Liver (tissue), 9 donors: ENCODE results near the gene CLDN10. TPM values are rescaled to one million over a fixed set of nuclear protein-coding genes. Genes with fewer than 3 reads are reported as not detected.

Source experiments
- DNase-seq: peaks from one replicate; pipeline ENCODE4 v3.0.0-alpha.2; 2017; ENCODE audit warnings: low spot score
- H3K27ac ChIP-seq, 2 donors: one replicate each; pipeline ENCODE4 v1.7.0; 2013; ENCODE audit warnings: inconsistent platforms in 2 of 2, low read length in 2 of 2, control low read depth in 1 of 2, low read depth in 1 of 2, mild to moderate bottlenecking in 1 of 2
- H3K27me3 ChIP-seq, 4 donors: one replicate each; pipeline versions ENCODE4 v1.6.1 to v1.7.0; 2013; ENCODE audit warnings: low read length in 3 of 4, inconsistent platforms in 1 of 4, mild to moderate bottlenecking in 1 of 4, moderate library complexity in 1 of 4; ENCODE audit not compliant: control insufficient read depth in 4 of 4, insufficient read depth in 4 of 4
- H3K36me3 ChIP-seq, 4 donors: one replicate each; pipeline versions ENCODE4 v1.6.1 to v1.7.0; 2013; ENCODE audit warnings: low read length in 3 of 4, mild to moderate bottlenecking in 3 of 4, low read depth in 1 of 4, moderate library complexity in 1 of 4; ENCODE audit not compliant: control insufficient read depth in 4 of 4, insufficient read depth in 3 of 4
- H3K4me1 ChIP-seq, 4 donors: one replicate each; pipeline versions ENCODE4 v1.6.1 to v1.7.0; 2013; ENCODE audit warnings: low read length in 3 of 4, mild to moderate bottlenecking in 3 of 4, moderate library complexity in 1 of 4; ENCODE audit not compliant: control insufficient read depth in 4 of 4, insufficient read depth in 4 of 4
- H3K4me3 ChIP-seq, 3 donors: one replicate each; pipeline versions ENCODE4 v1.6.1 to v1.7.0; 2013; ENCODE audit warnings: low read length in 3 of 3, control low read depth in 1 of 3, low read depth in 1 of 3, mild to moderate bottlenecking in 1 of 3
- H3K9ac ChIP-seq, 2 donors: one replicate each; pipeline ENCODE4 v1.7.0; 2013; ENCODE audit warnings: low read length in 2 of 2, mild to moderate bottlenecking in 2 of 2, moderate library complexity in 2 of 2, control low read depth in 1 of 2, low read depth in 1 of 2
- H3K9me3 ChIP-seq, 4 donors: one replicate each; pipeline versions ENCODE4 v1.6.1 to v1.7.0; 2013; ENCODE audit warnings: low read length in 3 of 4; ENCODE audit not compliant: control insufficient read depth in 4 of 4
- ATF3 ChIP-seq: IDR thresholded peaks from 2 replicates; pipeline ENCODE4 v1.6.1; 2016; ENCODE audit warnings: antibody characterized with exemption
- EGR1 ChIP-seq, 2 donors: IDR thresholded peaks; 2 replicates each; pipeline ENCODE4 v1.6.1; 2016 to 2018; ENCODE audit warnings: antibody characterized with exemption in 2 of 2, low read depth in 2 of 2
- FOXA1 ChIP-seq: IDR thresholded peaks from 2 replicates; pipeline ENCODE4 v1.6.1; 2016; ENCODE audit warnings: antibody characterized with exemption
- FOXA2 ChIP-seq: IDR thresholded peaks from 2 replicates; pipeline ENCODE4 v1.6.1; 2016; ENCODE audit warnings: antibody characterized with exemption
- GABPA ChIP-seq, 2 donors: IDR thresholded peaks in 1 of 2; conservative IDR thresholded peaks in 1 of 2; 2 replicates each; pipeline ENCODE4 v1.6.1; 2016; ENCODE audit warnings: antibody characterized with exemption in 2 of 2, mild to moderate bottlenecking in 1 of 2, moderate library complexity in 1 of 2
- HNF4A ChIP-seq, 2 donors: conservative IDR thresholded peaks; 2 replicates each; pipeline ENCODE4 v1.6.1; 2016; ENCODE audit warnings: antibody characterized with exemption in 2 of 2, mild to moderate bottlenecking in 2 of 2
- HNF4G ChIP-seq: IDR thresholded peaks from 2 replicates; pipeline ENCODE4 v1.6.1; 2016; ENCODE audit warnings: antibody characterized with exemption
- JUND ChIP-seq, 2 donors: IDR thresholded peaks; 2 replicates each; pipeline ENCODE4 v1.6.1; 2016; ENCODE audit warnings: antibody characterized with exemption in 2 of 2
- NR2F2 ChIP-seq: IDR thresholded peaks from 2 replicates; pipeline ENCODE4 v1.6.1; 2016; ENCODE audit warnings: antibody characterized with exemption
- RAD21 ChIP-seq, 2 donors: IDR thresholded peaks; 2 replicates each; pipeline ENCODE4 v1.6.1; 2016; ENCODE audit warnings: antibody characterized with exemption in 2 of 2, mild to moderate bottlenecking in 2 of 2
- REST ChIP-seq: IDR thresholded peaks from 2 replicates; pipeline ENCODE4 v1.6.1; 2016; ENCODE audit warnings: antibody characterized with exemption, mild to moderate bottlenecking
- RXRA ChIP-seq, 2 donors: IDR thresholded peaks; 2 replicates each; pipeline ENCODE4 v1.6.1; 2017 to 2018; ENCODE audit warnings: antibody characterized with exemption in 2 of 2, mild to moderate bottlenecking in 1 of 2
- SP1 ChIP-seq: IDR thresholded peaks from 2 replicates; pipeline ENCODE4 v1.6.1; 2018; ENCODE audit warnings: antibody characterized with exemption, mild to moderate bottlenecking
- TAF1 ChIP-seq: conservative IDR thresholded peaks from 2 replicates; pipeline ENCODE4 v1.6.1; 2016; ENCODE audit warnings: antibody characterized with exemption, mild to moderate bottlenecking
- YY1 ChIP-seq: IDR thresholded peaks from 2 replicates; pipeline ENCODE4 v1.6.1; 2016; ENCODE audit warnings: antibody characterized with exemption, mild to moderate bottlenecking
- WGBS: extraction: QIAGEN DNeasy Blood & Tissue Kit; methylation state at CpG from one replicate; pipeline ENCODE4 v1.1.7; 2013; 5-methylcytosine and 5-hydroxymethylcytosine counted together
- polyA plus RNA-seq, 2 donors: library from polyadenylated mRNA; stranded (reverse) in 1 of 2; unstranded in 1 of 2; fragments of 200-250 nt in 1 of 2; fragments of >200 nt in 1 of 2; fragmentation: Nextera tagmentation in 1 of 2; extraction: Ambion mirVana in 1 of 2; gene quantifications; one replicate each; pipeline versions ENCODE4 v1.2.1 to v1.2.3, GENCODE V29; 2013 to 2015
- total RNA-seq, 2 donors: library from RNA; depleted of rRNA; stranded (reverse); fragments of >200 nt; gene quantifications; one replicate each; pipeline ENCODE4 v1.2.3, GENCODE V29; 2014
- TF ChIP-seq, protein P1 (sequence below): IDR thresholded peaks from 2 replicates; pipeline ENCODE4 v1.6.1; 2016; ENCODE audit warnings: antibody characterized with exemption
- TF ChIP-seq, protein P2 (sequence below): fragments of 150-350 bp; IDR thresholded peaks from 2 replicates; pipeline ENCODE4 v1.5.1; 2017; ENCODE audit warnings: improper control_type of control experiment, low read depth, low read length; ENCODE audit not compliant: missing input control
- TF ChIP-seq, protein P3 (sequence below): IDR thresholded peaks from 2 replicates; pipeline ENCODE4 v1.6.1; 2016; ENCODE audit warnings: antibody characterized with exemption
- donor health status: healthy.
- donor health status: healthy.
- donor health status: healthy.
- donor health status: healthy.
- donor health status: healthy.

Gene CLDN10
- total and polyA plus RNA-seq, 4 donors: 0.79 to 15.1 (median 3.1) TPM

DNA sequence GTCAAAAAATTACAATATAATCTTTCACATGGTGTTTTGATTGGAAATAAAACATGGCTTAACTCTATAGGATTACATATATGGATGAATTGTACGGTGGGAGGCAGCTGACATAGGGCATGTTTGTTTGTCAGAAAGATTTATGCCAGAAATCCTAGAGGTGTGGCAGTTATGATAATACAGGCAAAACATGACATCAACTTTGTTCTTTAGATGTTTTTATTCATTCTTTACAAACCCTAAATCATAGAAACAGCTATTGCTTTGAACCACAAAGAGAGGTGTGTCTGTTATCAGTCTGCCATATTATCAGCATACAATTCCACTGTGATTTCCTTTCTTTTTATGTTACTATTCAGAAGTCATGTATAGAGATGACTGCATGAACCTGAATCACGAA lies 8.2 kb upstream of the CLDN10 start:
- Histone ChIP-seq H3K27me3 (peaks cover 0 to 2% (median 0%) of the 10 kb centered on the region in 4 donors), H3K9ac (no peak overlapping the region), H3K4me1 (no peaks in the 10 kb centered on the region), H3K27ac (no peak overlapping the region), H3K4me3 (no peak overlapping the region), H3K36me3 (no peaks in the 10 kb centered on the region), H3K9me3 (no peaks in the 10 kb centered on the region)
- WGBS: 72% methylated on average over 2 of the region's 2 CpGs
- DNase-seq: no peak
- TF ChIP-seq EGR1 (IDR thresholded peaks at IDR 0.05; ENCODE audit: low read depth in 2 of 2) (no peak), HNF4G (no peak), FOXA1 (no peak), NR2F2 (no peak), RAD21 (IDR thresholded peaks at IDR 0.05) (no peak), TAF1 (no peak), FOXA2 (no peak), SP1 (no peak)

- DNase-seq: no peak
- TF ChIP-seq SP1 (no peak), EGR1 (IDR thresholded peaks at IDR 0.05; ENCODE audit: low read depth in 2 of 2) (no peak), FOXA1 (no peak), NR2F2 (no peak), FOXA2 (no peak), JUND (IDR thresholded peaks at IDR 0.05) (no peak), HNF4A (conservative IDR thresholded peaks at IDR 0.05) (no peak), REST (no peak), HNF4G (no peak), TAF1 (no peak), ATF3 (no peak), GABPA (IDR thresholded peaks at IDR 0.05 in 1 of 2, conservative IDR thresholded peaks at IDR 0.05 in 1 of 2) (no peak), YY1 (no peak), RXRA (IDR thresholded peaks at IDR 0.05) (no peak), RAD21 (IDR thresholded peaks at IDR 0.05) (no peak)
- TF ChIP-seq, protein P1, sequence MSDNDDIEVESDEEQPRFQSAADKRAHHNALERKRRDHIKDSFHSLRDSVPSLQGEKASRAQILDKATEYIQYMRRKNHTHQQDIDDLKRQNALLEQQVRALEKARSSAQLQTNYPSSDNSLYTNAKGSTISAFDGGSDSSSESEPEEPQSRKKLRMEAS: no peak
- TF ChIP-seq, protein P2, sequence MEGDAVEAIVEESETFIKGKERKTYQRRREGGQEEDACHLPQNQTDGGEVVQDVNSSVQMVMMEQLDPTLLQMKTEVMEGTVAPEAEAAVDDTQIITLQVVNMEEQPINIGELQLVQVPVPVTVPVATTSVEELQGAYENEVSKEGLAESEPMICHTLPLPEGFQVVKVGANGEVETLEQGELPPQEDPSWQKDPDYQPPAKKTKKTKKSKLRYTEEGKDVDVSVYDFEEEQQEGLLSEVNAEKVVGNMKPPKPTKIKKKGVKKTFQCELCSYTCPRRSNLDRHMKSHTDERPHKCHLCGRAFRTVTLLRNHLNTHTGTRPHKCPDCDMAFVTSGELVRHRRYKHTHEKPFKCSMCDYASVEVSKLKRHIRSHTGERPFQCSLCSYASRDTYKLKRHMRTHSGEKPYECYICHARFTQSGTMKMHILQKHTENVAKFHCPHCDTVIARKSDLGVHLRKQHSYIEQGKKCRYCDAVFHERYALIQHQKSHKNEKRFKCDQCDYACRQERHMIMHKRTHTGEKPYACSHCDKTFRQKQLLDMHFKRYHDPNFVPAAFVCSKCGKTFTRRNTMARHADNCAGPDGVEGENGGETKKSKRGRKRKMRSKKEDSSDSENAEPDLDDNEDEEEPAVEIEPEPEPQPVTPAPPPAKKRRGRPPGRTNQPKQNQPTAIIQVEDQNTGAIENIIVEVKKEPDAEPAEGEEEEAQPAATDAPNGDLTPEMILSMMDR: no peak
- TF ChIP-seq, protein P3, sequence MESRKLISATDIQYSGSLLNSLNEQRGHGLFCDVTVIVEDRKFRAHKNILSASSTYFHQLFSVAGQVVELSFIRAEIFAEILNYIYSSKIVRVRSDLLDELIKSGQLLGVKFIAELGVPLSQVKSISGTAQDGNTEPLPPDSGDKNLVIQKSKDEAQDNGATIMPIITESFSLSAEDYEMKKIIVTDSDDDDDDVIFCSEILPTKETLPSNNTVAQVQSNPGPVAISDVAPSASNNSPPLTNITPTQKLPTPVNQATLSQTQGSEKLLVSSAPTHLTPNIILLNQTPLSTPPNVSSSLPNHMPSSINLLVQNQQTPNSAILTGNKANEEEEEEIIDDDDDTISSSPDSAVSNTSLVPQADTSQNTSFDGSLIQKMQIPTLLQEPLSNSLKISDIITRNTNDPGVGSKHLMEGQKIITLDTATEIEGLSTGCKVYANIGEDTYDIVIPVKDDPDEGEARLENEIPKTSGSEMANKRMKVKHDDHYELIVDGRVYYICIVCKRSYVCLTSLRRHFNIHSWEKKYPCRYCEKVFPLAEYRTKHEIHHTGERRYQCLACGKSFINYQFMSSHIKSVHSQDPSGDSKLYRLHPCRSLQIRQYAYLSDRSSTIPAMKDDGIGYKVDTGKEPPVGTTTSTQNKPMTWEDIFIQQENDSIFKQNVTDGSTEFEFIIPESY: no peak
- H3K9ac ChIP-seq: no peak overlapping the region
- peaks cover 0 to 4% (median 3%) of the 10 kb centered on the region in 4 donors for H3K27me3 ChIP-seq
- H3K27ac ChIP-seq: no peak overlapping the region
- H3K4me3 ChIP-seq: no peak overlapping the region
- H3K36me3 ChIP-seq: no peaks in the 10 kb centered on the region
- 30% methylated on average over 3 of the region's 3 CpGs for WGBS
- no peaks in the 10 kb centered on the region for H3K4me1 ChIP-seq
- no peaks in the 10 kb centered on the region for H3K9me3 ChIP-seq
These were observed 5.6 kb upstream of the CLDN10 start for GRCh38 chr13:95546919-95547318.
